Panc1 (cell line): ENCODE results near the gene OPN1SW. TPM values are rescaled to one million over a fixed set of nuclear protein-coding genes. Genes with fewer than 3 reads are reported as not detected.

ENCODE experiments used
- ATAC-seq: fragments of 200-7000 bp; cut with Tn5 transposase; 2 replicates; pipeline ENCODE4 v1.9.1; 2020; ENCODE audit warnings: mild to moderate bottlenecking, moderate library complexity
- BruUV-seq: library from RNA; stranded (reverse); fragments of 400-500 nt; replicated peaks from 2 replicates; lab custom pipeline; 2021; lab: Mats Ljungman, UMichigan
- CTCF ChIA-PET: fragments of 300-600 bp; sonication (Branson Sonifier 250); formaldehyde crosslinking; loops from one replicate; lab custom pipeline; 2022; ENCODE audit warnings: antibody characterized with exemption; lab: Charles Lee
- POLR2A ChIA-PET: fragments of 300-600 bp; sonication (Branson Sonifier 250); formaldehyde crosslinking; loops from one replicate; lab custom pipeline; 2022; ENCODE audit warnings: antibody characterized with exemption; lab: Charles Lee
- DNase-seq: peaks from one replicate; pipeline ENCODE4 v3.0.0-alpha.2; 2010; ENCODE audit warnings: low read depth, low spot score
- H3K27ac ChIP-seq: 2 replicates; pipeline ENCODE4 v1.5.1; 2011; ENCODE audit warnings: mild to moderate bottlenecking, low read length, inconsistent platforms
- H3K27me3 ChIP-seq: fragments of 200-500 bp; sonication (Bioruptor generic); 2 replicates; pipeline ENCODE4 v1.6.0; 2014; ENCODE audit warnings: low read length, inconsistent platforms; ENCODE audit not compliant: control insufficient read depth, insufficient read depth
- H3K36me3 ChIP-seq: fragments of 200-500 bp; sonication (Bioruptor generic); 2 replicates; pipeline ENCODE4 v1.5.1; 2014; ENCODE audit warnings: inconsistent platforms, mild to moderate bottlenecking, low read length, moderate library complexity; ENCODE audit not compliant: control insufficient read depth, insufficient read depth
- H3K4me1 ChIP-seq: 2 replicates; pipeline ENCODE4 v1.5.1; 2011; ENCODE audit warnings: inconsistent platforms, mild to moderate bottlenecking, low read length, moderate library complexity; ENCODE audit not compliant: control insufficient read depth, insufficient read depth
- H3K4me3 ChIP-seq, 2 experiments: 2 replicates each; pipeline ENCODE4 v1.5.1; 2011 to 2012; ENCODE audit warnings: low read depth in 2 of 2, low read length in 2 of 2, mild to moderate bottlenecking in 2 of 2, inconsistent platforms in 1 of 2, moderate library complexity in 1 of 2
- H3K9me3 ChIP-seq: fragments of 200-500 bp; sonication (Bioruptor generic); 2 replicates; pipeline ENCODE4 v1.5.1; 2014; ENCODE audit warnings: low read depth, mild to moderate bottlenecking, inconsistent platforms, low read length, moderate library complexity; ENCODE audit not compliant: control insufficient read depth, insufficient read depth
- CTCF ChIP-seq: fragments of 450-650 bp; IDR thresholded peaks from 2 replicates; pipeline ENCODE4 v1.5.1; 2017; ENCODE audit warnings: mild to moderate bottlenecking
- POLR2AphosphoS5 ChIP-seq: IDR thresholded peaks from 2 replicates; pipeline ENCODE4 v1.6.1; 2012; ENCODE audit warnings: mild to moderate bottlenecking, low read depth, low read length, moderate library complexity
- REST ChIP-seq, 2 experiments: IDR thresholded peaks; 2 replicates each; pipeline ENCODE4 v1.6.1; 2011 to 2012; ENCODE audit warnings: low read depth in 2 of 2, control low read depth in 1 of 2, low read length in 1 of 2, mild to moderate bottlenecking in 1 of 2, moderate library complexity in 1 of 2; ENCODE audit not compliant: insufficient read depth in 1 of 2
- SIN3A ChIP-seq: IDR thresholded peaks from 2 replicates; pipeline ENCODE4 v1.6.1; 2012; ENCODE audit warnings: low read depth, mild to moderate bottlenecking, low read length, moderate library complexity, borderline replicate concordance; ENCODE audit not compliant: insufficient read depth
- TCF7L2 ChIP-seq: IDR thresholded peaks from 2 replicates; pipeline ENCODE4 v1.6.1; 2011; ENCODE audit warnings: mild to moderate bottlenecking, low read depth, low read length, inconsistent platforms
- in situ Hi-C: cut with HindIII; loops from 2 replicates; pipeline ENCODE4 v1.10.0; 2016; ENCODE audit warnings: low sequenced_read_pairs, low pct_unique_long_range_greater_than_20kb
- intact Hi-C: fragments of 100-400 bp; cut with micrococcal nuclease; formaldehyde crosslinking; loops from one replicate; pipeline ENCODE4 v1.10.0; 2022; ENCODE audit not compliant: unreplicated experiment
- total RNA-seq: library from RNA; stranded (reverse); gene quantifications from one replicate; pipeline ENCODE4 v1.2.1, GENCODE V29; 2021; ENCODE audit not compliant: unreplicated experiment

The OPN1SW gene
- total RNA-seq, 1 experiment from 2014 or later = not detected

- no peak for ATAC-seq
- Histone ChIP-seq H3K27me3 (peaks cover 6% of the 10 kb centered on the region), H3K36me3 (no peaks in the 10 kb centered on the region), H3K4me3 (no peak overlapping the region), H3K27ac (no peak overlapping the region), H3K9me3 (no peaks in the 10 kb centered on the region), H3K4me1 (no peaks in the 10 kb centered on the region)
- no peak for DNase-seq
- TF ChIP-seq SIN3A = no peak
- no peak for TF ChIP-seq CTCF
- no peak for TF ChIP-seq POLR2AphosphoS5
- in situ Hi-C loops = no loop called here
- CTCF ChIA-PET = no interaction called here
- intact Hi-C loops = no loop called here
- POLR2A ChIA-PET = no interaction called here
- BruUV-seq = no TSS peak
Observed at GRCh38 chr7:128810473-128810872, 34.9 kb upstream of the OPN1SW start.

- ChIA-PET CTCF (interaction anchor here (0.6 kb wide), 1 partner anchor 29 kb away, joined by 5 read pairs; no protein-coding TSS in a partner anchor), POLR2A (no interaction called here)
- Histone ChIP-seq H3K27me3 (peaks cover 3% of the 10 kb centered on the region), H3K4me3 (no peak overlapping the region), H3K9me3 (no peaks in the 10 kb centered on the region), H3K36me3 (no peaks in the 10 kb centered on the region), H3K27ac (no peak overlapping the region), H3K4me1 (no peaks in the 10 kb centered on the region)
- BruUV-seq = no TSS peak
- no peak for TF ChIP-seq POLR2AphosphoS5
- TF ChIP-seq SIN3A = no peak
- no peak for TF ChIP-seq REST (IDR thresholded peaks at IDR 0.05; ENCODE audit: insufficient read depth in 1 of 2, low read depth in 2 of 2, low read length in 1 of 2)
- no peak for TF ChIP-seq CTCF
- no peak for TF ChIP-seq TCF7L2
- in situ Hi-C loops (no loop called here), intact Hi-C loops (no loop called here)
- ATAC-seq (no peak), DNase-seq (no peak)
Observed at GRCh38 chr7:128809363-128809762, 33.8 kb upstream of the OPN1SW start.
